NCI-H748 treated with DMSO at 0.1 percent for 48 hours (cell line): ENCODE results near the gene DPP4.

Experiments used
- DNase-seq: peaks from one replicate; lab custom pipeline; 2025; lab: John Stamatoyannopoulos, UW

The DPP4 gene

GRCh38 chr2:162073888-162074631, at the start of gene DPP4:
DPP4 (minus strand) TSS chr2:162074215; CDS start chr2:162073981, 234 bp downstream.
- DNase-seq = no peak

GRCh38 chr2:162118166-162119031, 44.4 kb upstream of the DPP4 start:
- no peak for DNase-seq

- no peak for DNase-seq
Measured at GRCh38 chr2:162116352-162116751, 42.3 kb upstream of the DPP4 start.

- no peak for DNase-seq
Measured at GRCh38 chr2:162115076-162115475, 41.1 kb upstream of the DPP4 start.

- DNase-seq = no peak
Measured at GRCh38 chr2:162114271-162114670, 40.3 kb upstream of the DPP4 start.

GRCh38 chr2:162113776-162114168, 39.8 kb upstream of the DPP4 start:
- no peak for DNase-seq

GRCh38 chr2:162113088-162113775, 39.2 kb upstream of the DPP4 start:
- no peak for DNase-seq

- DNase-seq = no peak
Measured at GRCh38 chr2:162111958-162112850, 38.2 kb upstream of the DPP4 start.

GRCh38 chr2:162107361-162107901, 33.4 kb upstream of the DPP4 start:
- DNase-seq = no peak

- DNase-seq = no peak
Measured at GRCh38 chr2:162106746-162107145, 32.7 kb upstream of the DPP4 start.

GRCh38 chr2:162106146-162106551, 32.1 kb upstream of the DPP4 start:
- DNase-seq = no peak

- DNase-seq = peak; percentile 43
Measured at GRCh38 chr2:162103443-162104009, 29.5 kb upstream of the DPP4 start.

GRCh38 chr2:162100579-162100978, 26.6 kb upstream of the DPP4 start:
- no peak for DNase-seq

GRCh38 chr2:162099836-162100235, 25.8 kb upstream of the DPP4 start:
- DNase-seq = no peak

GRCh38 chr2:162092658-162093556, 18.9 kb upstream of the DPP4 start:
- no peak for DNase-seq

GRCh38 chr2:162092008-162092390, 18.0 kb upstream of the DPP4 start:
- DNase-seq = no peak

- peak; percentile 37 for DNase-seq
Measured at GRCh38 chr2:162091325-162092007, 17.5 kb upstream of the DPP4 start.

- DNase-seq = no peak
Measured at GRCh38 chr2:162090109-162090508, 16.1 kb upstream of the DPP4 start.

- DNase-seq = no peak
Measured at GRCh38 chr2:162086904-162087303, 12.9 kb upstream of the DPP4 start.
